Left ventricle myocardium inferior (tissue), 1 donor: ENCODE results near the gene AGAP3. TPM values are rescaled to one million over a fixed set of nuclear protein-coding genes. Genes with fewer than 3 reads are reported as not detected.

Source experiments
- DNase-seq: peaks from one replicate; pipeline ENCODE4 v3.0.0-alpha.2; 2020
- H3K27ac ChIP-seq: fragments of 200-600 bp; replicated peaks from 2 replicates; pipeline ENCODE4 v1.8.0; 2021
- H3K27me3 ChIP-seq: fragments of 200-600 bp; 2 replicates; pipeline ENCODE4 v1.8.0; 2021; ENCODE audit warnings: low read depth
- H3K36me3 ChIP-seq: fragments of 200-600 bp; 2 replicates; pipeline ENCODE4 v1.8.0; 2021
- H3K4me1 ChIP-seq: fragments of 200-600 bp; 2 replicates; pipeline ENCODE4 v1.8.0; 2021
- H3K4me3 ChIP-seq: fragments of 200-600 bp; 2 replicates; pipeline ENCODE4 v1.8.0; 2021; ENCODE audit warnings: mild to moderate bottlenecking, moderate library complexity
- H3K9me3 ChIP-seq: fragments of 200-600 bp; replicated peaks from 2 replicates; pipeline ENCODE4 v1.8.0; 2021
- intact Hi-C: fragments of 100-400 bp; cut with micrococcal nuclease; formaldehyde crosslinking; loops from one replicate; pipeline ENCODE4 v1.11.0; 2022
- total RNA-seq: library from RNA; stranded (reverse); fragmentation: NEBNext Ultra II Directional; extraction: Animal tissue kit (Norgen Biotek cat#: 25700); gene quantifications from one replicate; pipeline ENCODE4 v1.2.1, GENCODE V29; 2021
- TF ChIP-seq, protein P1 (sequence below): fragments of 200-600 bp; IDR thresholded peaks from 2 replicates; pipeline ENCODE4 v1.8.0; 2021; ENCODE audit warnings: antibody characterized with exemption, mild to moderate bottlenecking, borderline replicate concordance
- donor health status: DM: no; HTN: yes; CAD: no; lungs with severe emphysema.

AGAP3 gene
- total RNA-seq, 1 donor from 2014 or later, result 51.0 TPM

DNA sequence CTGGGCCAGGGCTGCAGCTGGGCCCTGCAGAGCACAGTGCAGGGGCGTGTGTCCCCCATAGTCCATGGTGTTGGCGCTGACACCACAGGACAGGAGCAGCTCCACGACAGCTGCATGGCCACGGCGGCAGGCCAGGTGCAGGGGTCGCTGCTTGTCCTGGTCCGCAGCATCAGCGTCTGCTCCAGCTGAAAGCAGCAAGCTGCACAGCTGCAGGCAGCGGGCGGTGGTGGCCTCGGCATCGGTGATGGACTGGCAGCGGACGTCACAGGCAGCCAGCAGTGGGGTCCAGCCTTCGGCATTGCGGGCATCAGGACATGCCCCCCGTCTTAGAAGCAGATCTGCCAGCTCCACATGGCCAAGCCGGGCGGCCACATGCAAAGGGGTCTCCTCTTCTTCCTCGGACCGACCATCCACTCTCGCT is 94.7 kb downstream of the AGAP3 start:
- Histone ChIP-seq H3K27ac (no peak overlapping the region), H3K4me1 (peaks cover 23% of the 10 kb centered on the region), H3K9me3 (no peaks in the 10 kb centered on the region), H3K4me3 (no peak overlapping the region), H3K27me3 (peaks cover 29% of the 10 kb centered on the region), H3K36me3 (peaks cover 12% of the 10 kb centered on the region)
- DNase-seq, result no peak
- intact Hi-C loops, result no loop called here
- TF ChIP-seq, protein P1, sequence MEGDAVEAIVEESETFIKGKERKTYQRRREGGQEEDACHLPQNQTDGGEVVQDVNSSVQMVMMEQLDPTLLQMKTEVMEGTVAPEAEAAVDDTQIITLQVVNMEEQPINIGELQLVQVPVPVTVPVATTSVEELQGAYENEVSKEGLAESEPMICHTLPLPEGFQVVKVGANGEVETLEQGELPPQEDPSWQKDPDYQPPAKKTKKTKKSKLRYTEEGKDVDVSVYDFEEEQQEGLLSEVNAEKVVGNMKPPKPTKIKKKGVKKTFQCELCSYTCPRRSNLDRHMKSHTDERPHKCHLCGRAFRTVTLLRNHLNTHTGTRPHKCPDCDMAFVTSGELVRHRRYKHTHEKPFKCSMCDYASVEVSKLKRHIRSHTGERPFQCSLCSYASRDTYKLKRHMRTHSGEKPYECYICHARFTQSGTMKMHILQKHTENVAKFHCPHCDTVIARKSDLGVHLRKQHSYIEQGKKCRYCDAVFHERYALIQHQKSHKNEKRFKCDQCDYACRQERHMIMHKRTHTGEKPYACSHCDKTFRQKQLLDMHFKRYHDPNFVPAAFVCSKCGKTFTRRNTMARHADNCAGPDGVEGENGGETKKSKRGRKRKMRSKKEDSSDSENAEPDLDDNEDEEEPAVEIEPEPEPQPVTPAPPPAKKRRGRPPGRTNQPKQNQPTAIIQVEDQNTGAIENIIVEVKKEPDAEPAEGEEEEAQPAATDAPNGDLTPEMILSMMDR, result no peak

DNA sequence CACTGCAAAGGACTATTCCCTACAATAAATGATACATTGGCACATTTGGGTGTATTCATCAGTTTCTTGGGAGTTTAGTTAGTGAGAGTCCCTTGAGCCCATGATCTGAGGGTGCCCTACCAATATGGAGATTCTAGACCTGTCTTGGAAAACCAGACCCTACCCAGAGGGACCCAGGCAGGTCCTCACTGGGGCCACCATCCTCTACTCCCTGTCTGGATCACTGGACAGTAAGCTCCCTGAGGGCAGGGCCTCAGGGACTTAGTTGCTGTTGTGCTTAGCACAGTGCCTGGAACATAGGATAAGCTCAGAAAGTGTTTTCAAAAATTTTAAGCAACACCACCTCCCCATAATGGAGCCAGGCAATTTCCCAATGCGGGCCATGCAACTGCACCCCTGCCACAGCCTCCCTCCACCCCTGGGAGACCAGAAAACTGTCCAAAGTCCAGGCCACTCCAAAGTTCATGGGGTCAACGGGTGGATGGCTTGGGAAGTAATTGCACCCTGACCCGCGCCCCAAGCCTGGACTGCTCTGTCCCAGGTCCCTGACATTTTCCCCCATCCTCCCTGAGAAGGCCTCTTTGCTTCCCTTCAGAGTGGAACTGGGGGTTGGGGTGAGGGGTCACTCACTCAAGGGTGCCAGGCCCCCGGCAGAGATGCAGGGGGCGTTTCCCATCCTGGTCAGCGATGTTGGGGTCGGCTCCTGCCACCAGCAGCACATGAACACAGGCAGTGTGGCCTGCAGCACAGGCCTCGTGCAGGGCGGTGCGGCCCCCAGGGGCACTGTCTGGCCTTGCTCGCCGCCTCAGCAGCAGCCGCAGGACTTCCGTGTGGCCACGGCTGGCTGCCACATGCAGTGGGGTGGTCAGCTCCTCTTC is 99.7 kb downstream of the AGAP3 start:
- Histone ChIP-seq H3K36me3 (peaks cover 5% of the 10 kb centered on the region), H3K4me1 (peaks cover 31% of the 10 kb centered on the region), H3K4me3 (peak overlapping the region; percentile 69), H3K9me3 (no peaks in the 10 kb centered on the region), H3K27me3 (peaks cover 13% of the 10 kb centered on the region), H3K27ac (peak overlapping the region; percentile 96)
- DNase-seq, result no peak
- intact Hi-C loops, result no loop called here
- TF ChIP-seq, protein P1, result peak; percentile 15

DNA sequence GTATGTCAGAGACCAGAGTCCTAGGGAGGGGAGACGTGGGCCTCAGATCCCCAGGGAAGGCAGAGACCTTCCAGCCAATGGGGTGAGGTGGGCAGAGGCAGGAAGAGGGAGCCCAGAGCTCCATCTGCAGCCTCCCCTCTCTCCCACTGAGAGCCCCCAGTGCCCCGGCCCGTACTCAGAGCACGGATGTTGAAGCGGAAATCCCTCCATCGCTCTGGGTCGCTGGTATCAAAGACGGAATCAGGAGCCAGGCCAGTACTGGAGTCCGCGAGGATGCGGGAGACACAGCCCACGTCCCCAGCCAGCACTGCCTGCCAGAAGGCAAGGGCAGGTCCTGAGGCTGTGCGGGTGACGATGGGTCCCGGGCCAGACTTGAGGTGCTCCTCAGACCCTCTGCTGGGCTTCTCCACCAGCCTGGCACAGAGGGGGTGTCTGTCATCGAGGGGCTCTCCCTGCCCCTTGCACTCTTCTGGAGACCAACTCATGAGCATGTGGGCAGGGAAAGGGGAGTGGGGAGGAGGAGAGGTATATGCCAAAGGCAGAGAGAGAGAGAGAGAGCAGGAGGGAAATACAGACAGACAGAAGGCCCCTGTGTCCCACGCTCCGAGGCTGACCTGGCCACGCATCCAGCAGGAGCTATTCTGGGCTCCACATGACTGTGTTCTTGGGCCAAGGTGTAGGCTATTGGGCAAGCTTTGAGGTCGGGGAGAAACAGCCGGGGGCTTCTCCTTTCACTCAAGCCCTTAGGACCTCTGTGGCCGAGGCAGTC is 100.5 kb downstream of the AGAP3 start, which contains the start of gene ASB10:
TSS of gene ASB10 (minus strand) at position 611 of the 769 bp plus-strand sequence. CDS start at position 491, 120 bp downstream.
- TF ChIP-seq, protein P1, result no peak
- Histone ChIP-seq H3K4me3 (peak within 1 kb of the TSS; percentile 69), H3K27me3 (peaks cover 11% of the 10 kb centered on the region), H3K4me1 (peaks cover 31% of the 10 kb centered on the region), H3K27ac (peak within 1 kb of the TSS; percentile 96), H3K36me3 (peaks cover 3% of the 10 kb centered on the region), H3K9me3 (no peaks in the 10 kb centered on the region)
- DNase-seq, result peak; percentile 55
- intact Hi-C loops, result no loop called here

DNA sequence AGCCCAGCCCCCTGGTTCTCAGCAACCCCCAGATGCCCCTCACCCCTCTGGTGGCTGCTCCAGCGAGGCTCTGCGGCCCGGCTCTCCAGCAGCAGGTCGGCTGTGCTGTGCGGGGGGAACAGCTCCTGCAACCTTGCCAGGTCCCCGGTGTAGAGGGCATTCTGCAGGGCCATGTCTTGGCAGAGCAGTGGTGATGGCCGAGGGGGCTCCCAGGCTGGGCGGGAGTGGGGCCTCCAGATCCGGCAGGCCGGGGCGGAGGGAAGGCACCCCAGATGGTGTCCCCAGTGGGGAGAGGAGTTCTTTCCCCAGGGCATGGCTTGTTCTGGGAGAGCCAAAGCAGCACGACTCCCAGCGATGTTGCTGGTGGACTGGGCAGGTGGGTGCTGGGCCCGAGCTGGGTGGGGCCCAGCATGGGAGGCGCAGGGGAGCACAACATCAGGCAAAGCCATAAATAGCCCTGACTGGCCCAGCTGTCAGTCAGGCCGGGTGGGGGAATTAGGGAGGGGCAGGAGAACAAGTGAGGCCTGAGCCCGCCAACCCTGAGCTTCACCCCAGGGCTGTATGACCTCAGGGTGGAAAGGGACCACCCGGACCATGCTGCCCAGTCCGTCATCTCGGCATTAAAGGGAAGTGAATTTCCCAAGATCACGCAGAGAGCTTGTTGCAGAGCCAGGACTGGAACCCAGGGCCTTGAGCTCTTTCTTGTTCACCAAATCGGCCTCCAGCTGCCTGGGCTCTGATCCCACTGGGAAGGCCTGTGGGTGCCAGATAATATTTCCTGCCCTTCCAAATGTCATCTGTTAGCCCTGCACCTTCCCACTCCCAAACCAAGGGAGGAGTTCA is 101.4 kb downstream of the AGAP3 start:
- DNase-seq, result peak; percentile 62
- TF ChIP-seq, protein P1, result no peak
- H3K4me3 ChIP-seq, result peak overlapping the region; percentile 69
- intact Hi-C loops, result no loop called here
- H3K9me3 ChIP-seq, result no peaks in the 10 kb centered on the region
- H3K27me3 ChIP-seq, result peaks cover 11% of the 10 kb centered on the region
- peaks cover 3% of the 10 kb centered on the region for H3K36me3 ChIP-seq
- peaks cover 26% of the 10 kb centered on the region for H3K4me1 ChIP-seq
- peak overlapping the region; percentile 96 for H3K27ac ChIP-seq

DNA sequence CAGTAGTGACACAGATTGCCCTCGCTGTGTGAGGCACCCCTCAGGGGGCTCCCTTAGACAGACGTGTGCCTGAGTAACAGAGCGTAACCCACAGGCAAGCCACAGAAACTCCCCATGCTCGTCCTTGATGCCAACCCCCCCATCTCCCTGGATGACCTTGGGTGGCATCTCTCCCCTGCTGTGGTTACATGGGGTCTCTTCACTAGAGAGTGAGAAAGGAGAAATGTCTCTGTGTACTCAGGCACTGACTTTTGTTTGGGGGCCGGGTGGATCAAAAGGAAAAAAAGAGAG is 101.9 kb downstream of the AGAP3 start:
- H3K27ac ChIP-seq, result peak overlapping the region; percentile 96
- H3K4me3 ChIP-seq, result peak overlapping the region; percentile 69
- H3K36me3 ChIP-seq, result peaks cover 3% of the 10 kb centered on the region
- H3K9me3 ChIP-seq, result no peaks in the 10 kb centered on the region
- H3K4me1 ChIP-seq, result peaks cover 21% of the 10 kb centered on the region
- no peak for DNase-seq
- H3K27me3 ChIP-seq, result peaks cover 11% of the 10 kb centered on the region
- TF ChIP-seq, protein P1, result no peak
- intact Hi-C loops, result no loop called here
